ENCODE data around the gene MEIS1. TPM values are rescaled to one million over a fixed set of nuclear protein-coding genes. Genes with fewer than 3 reads are reported as not detected.
A peak's percentile ranks its signal among the peaks of the same experiment; 100 is the strongest.

Gene MEIS1
- total RNA-seq, 3 donors from 2014 or later, result 23.0 to 37.9 (median 37.0) TPM

GRCh38 chr2:66421612-66422011 is 13.3 kb upstream of the MEIS1 start:
- Histone ChIP-seq H3K36me3 (no peaks in the 10 kb centered on the region), H3K9me3 (no peaks in the 10 kb centered on the region), H3K27ac (no peak overlapping the region), H3K4me3 (no peak overlapping the region), H3K27me3 (peaks cover 2 to 22% of the 10 kb centered on the region in 2 donors), H3K4me1 (no peaks in the 10 kb centered on the region)
- intact Hi-C loops (cut with DNase I; ENCODE audit: low total_unique reads), result no loop called here
- no peak for DNase-seq (ENCODE audit: low spot score in 2 of 2)
- no peak for TF ChIP-seq POLR2A (IDR thresholded peaks at IDR 0.05)
- no peak for TF ChIP-seq CTCF (IDR thresholded peaks at IDR 0.05)
- no peak for TF ChIP-seq POLR2AphosphoS5 (IDR thresholded peaks at IDR 0.05)

DNA sequence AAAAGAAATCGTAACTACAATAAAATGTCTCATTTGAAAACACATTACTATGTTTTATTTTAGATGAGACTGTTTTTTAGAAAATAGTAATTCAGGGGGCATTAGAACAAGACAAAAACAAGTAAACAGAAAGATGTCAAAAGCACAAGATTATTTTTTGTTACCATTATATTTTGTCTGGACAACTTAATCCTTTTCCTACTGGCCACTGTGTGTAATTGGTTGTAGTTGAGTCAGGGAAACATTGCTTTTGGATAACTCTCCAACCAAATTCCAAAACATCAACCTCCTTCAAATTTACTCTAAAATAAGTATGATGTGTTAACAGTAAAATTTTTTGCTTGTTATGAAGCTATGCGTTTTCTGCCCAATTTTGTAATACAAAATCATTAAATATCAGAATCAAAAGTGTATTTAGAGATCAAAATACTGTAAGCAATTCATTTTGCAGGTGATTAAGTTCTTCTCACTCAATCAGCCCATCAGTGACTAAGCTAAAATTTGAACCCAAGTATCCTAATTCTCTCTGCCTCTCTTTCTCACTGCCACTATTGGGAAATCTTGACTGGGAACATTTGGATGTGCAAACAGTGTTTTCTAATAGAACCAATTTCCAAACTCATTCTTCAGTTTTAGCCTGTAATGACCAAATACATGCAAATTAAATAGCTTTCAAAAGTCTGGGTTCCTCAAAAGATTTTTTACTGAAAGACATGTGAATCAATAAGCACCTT is 11.4 kb upstream of the MEIS1 start:
- TF ChIP-seq CTCF (IDR thresholded peaks at IDR 0.05), result no peak
- TF ChIP-seq POLR2A (IDR thresholded peaks at IDR 0.05), result no peak
- TF ChIP-seq POLR2AphosphoS5 (IDR thresholded peaks at IDR 0.05), result no peak
- intact Hi-C loops (cut with DNase I; ENCODE audit: low total_unique reads), result no loop called here
- Histone ChIP-seq H3K9me3 (no peaks in the 10 kb centered on the region), H3K27ac (no peak overlapping the region), H3K36me3 (no peaks in the 10 kb centered on the region), H3K4me1 (no peaks in the 10 kb centered on the region), H3K27me3 (peaks cover 3 to 24% of the 10 kb centered on the region in 2 donors), H3K4me3 (no peak overlapping the region)
- no peak for DNase-seq (ENCODE audit: low spot score in 2 of 2)

DNA sequence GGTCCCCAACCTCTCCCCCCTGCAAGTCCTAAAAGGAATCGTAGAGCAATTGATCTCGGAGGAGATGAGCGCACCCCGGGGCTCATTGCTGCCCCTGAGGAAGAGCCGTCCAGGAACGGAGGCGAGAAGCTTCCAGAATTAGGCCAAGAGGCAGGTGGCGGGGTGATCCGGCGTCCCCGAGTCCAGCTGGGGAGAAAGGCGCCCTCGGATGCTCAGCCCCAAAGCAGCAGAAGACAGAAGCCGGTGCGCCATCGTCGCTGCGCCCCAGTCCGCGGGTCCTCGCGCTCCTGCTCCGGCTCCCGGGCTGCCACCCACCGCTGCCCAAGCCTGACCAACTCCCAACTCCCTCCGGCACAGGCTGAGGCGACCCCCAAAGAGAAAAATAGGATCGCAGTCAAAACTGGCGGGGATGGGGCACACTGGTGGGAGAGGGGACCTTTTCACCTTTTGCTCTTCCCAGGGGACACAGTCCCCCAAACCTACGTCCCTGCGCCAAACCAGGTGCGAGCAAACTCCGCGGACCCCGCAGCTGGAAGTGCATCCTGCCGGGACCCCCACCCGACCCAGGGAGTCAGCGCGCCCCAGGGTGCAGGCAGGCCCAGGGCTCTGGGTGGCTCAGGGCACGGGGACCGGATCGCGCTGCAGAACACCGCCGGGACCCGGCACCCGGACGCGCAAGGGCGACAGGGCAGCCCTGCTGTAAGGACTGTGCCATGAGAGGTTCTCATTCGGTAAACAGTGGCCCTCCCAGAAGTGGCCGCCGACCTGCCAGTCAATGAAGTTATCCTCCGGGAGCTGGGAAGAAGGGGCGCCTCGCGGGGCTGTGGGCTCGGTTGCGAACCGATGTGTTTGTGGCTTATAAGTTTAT is 8.4 kb upstream of the MEIS1 start:
- TF ChIP-seq POLR2A (IDR thresholded peaks at IDR 0.05), result no peak
- TF ChIP-seq POLR2AphosphoS5 (IDR thresholded peaks at IDR 0.05), result no peak
- TF ChIP-seq CTCF (IDR thresholded peaks at IDR 0.05), result no peak
- no peak for DNase-seq (ENCODE audit: low spot score in 2 of 2)
- peak overlapping the region; percentile 46 to 48 for H3K27ac ChIP-seq
- no peaks in the 10 kb centered on the region for H3K9me3 ChIP-seq
- H3K36me3 ChIP-seq, result no peaks in the 10 kb centered on the region
- peaks cover 3 to 24% of the 10 kb centered on the region in 2 donors for H3K27me3 ChIP-seq
- H3K4me1 ChIP-seq, result no peaks in the 10 kb centered on the region
- peak overlapping the region; percentile 35 to 60 (median 42) for H3K4me3 ChIP-seq
- intact Hi-C loops (cut with DNase I; ENCODE audit: low total_unique reads), result no loop called here

- intact Hi-C loops (cut with DNase I; ENCODE audit: low total_unique reads), result no loop called here
- Histone ChIP-seq H3K4me3 (no peak overlapping the region), H3K27me3 (peaks cover 3 to 24% of the 10 kb centered on the region in 2 donors)
Observed at GRCh38 chr2:66427300-66427699, 7.6 kb upstream of the MEIS1 start.

More at GRCh38 chr2:66427300-66427699, 7.6 kb upstream of the MEIS1 start:
- no peak overlapping the region for H3K27ac ChIP-seq
- H3K36me3 ChIP-seq, result no peaks in the 10 kb centered on the region
- DNase-seq (ENCODE audit: low spot score in 2 of 2), result no peak
- no peak for TF ChIP-seq POLR2A (IDR thresholded peaks at IDR 0.05)
- TF ChIP-seq CTCF (IDR thresholded peaks at IDR 0.05), result no peak
- no peak for TF ChIP-seq POLR2AphosphoS5 (IDR thresholded peaks at IDR 0.05)
- H3K4me1 ChIP-seq, result no peaks in the 10 kb centered on the region
- no peaks in the 10 kb centered on the region for H3K9me3 ChIP-seq
